Thyroid gland (tissue), 4 donors: Measurements from ENCODE around the gene KCNIP4. TPM values are rescaled to one million over a fixed set of nuclear protein-coding genes. Genes with fewer than 3 reads are reported as not detected.

ENCODE experiments used
- DNase-seq, 2 donors: peaks; one replicate each; pipeline ENCODE4 v3.0.0-alpha.2; 2019
- H3K27ac ChIP-seq, 3 donors: fragments of 200-600 bp; sonication (generic); 1 replicate in 2 of 3; 2 replicates in 1 of 3; pipeline ENCODE4 v1.5.1; 2016 to 2019; ENCODE audit warnings: mild to moderate bottlenecking in 1 of 3, moderate library complexity in 1 of 3
- H3K27me3 ChIP-seq: fragments of 200-600 bp; sonication (generic); one replicate; pipeline ENCODE4 v1.5.1; 2019
- H3K36me3 ChIP-seq, 2 donors: fragments of 200-600 bp; sonication (generic); one replicate each; pipeline ENCODE4 v1.5.1; 2016 to 2019
- H3K4me1 ChIP-seq, 2 donors: fragments of 200-600 bp; sonication (generic); one replicate each; pipeline ENCODE4 v1.5.1; 2017 to 2019
- H3K4me3 ChIP-seq, 3 donors: fragments of 200-600 bp; sonication (generic); replicated peaks in 1 of 3; 1 replicate in 2 of 3; 2 replicates in 1 of 3; pipeline ENCODE4 v1.5.1; 2016; ENCODE audit warnings: mild to moderate bottlenecking in 1 of 3
- H3K9me3 ChIP-seq: fragments of 200-600 bp; sonication (generic); one replicate; pipeline ENCODE4 v1.5.1; 2017
- POLR2A ChIP-seq, 2 donors: fragments of 450-650 bp; IDR thresholded peaks; one replicate each; pipeline ENCODE4 v1.6.1; 2017; ENCODE audit warnings: antibody characterized with exemption in 2 of 2, mild to moderate bottlenecking in 2 of 2, moderate library complexity in 1 of 2
- WGBS, 2 donors: methylation state at CpG; one replicate each; pipeline ENCODE4 v1.1.5; 2017; 5-methylcytosine and 5-hydroxymethylcytosine counted together
- intact Hi-C: fragments of 100-400 bp; cut with DNase I; formaldehyde crosslinking; loops from one replicate; pipeline ENCODE4 v1.15.1; 2023
- total RNA-seq, 4 donors: library from RNA; depleted of rRNA; stranded (reverse); fragments of >200 nt; gene quantifications; one replicate each; pipeline ENCODE4 v1.2.3, GENCODE V29; 2016
- TF ChIP-seq, protein P1 (sequence below), 6 experiments: fragments of 200-600 bp in 3 of 6; fragments of 450-650 bp in 3 of 6; sonication (generic) in 3 of 6; IDR thresholded peaks; one replicate each; pipeline ENCODE4 v1.5.1; 2016 to 2019; ENCODE audit warnings: antibody characterized with exemption in 6 of 6, mild to moderate bottlenecking in 2 of 6, inconsistent platforms in 1 of 6, moderate library complexity in 1 of 6

KCNIP4 gene
- total RNA-seq, 4 donors from 2014 or later, result 2.0 to 6.6 (median 4.4) TPM

DNA sequence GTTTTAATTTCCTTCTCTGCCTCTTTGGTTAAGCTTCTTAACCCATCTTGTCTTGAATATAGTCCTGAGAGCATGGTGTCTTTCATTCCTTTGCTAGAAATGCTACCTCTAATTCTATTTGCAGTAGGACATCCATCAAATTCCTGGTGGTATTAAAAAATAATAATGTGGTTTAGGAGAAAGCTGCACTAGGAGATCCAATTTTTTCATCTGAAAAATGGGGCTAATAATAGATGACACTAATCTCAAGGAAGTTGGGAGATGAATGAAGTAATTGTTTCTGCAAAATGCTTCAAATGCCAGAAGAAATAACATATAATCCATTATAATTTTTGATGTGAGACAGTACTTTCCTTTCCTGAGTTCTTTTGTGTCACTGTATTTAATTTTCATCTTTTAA, 1053.4 kb downstream of the KCNIP4 start:
- intact Hi-C loops, result no loop called here
- Histone ChIP-seq H3K4me1 (no peaks in the 10 kb centered on the region), H3K27ac (no peak overlapping the region), H3K9me3 (no peaks in the 10 kb centered on the region), H3K4me3 (no peak overlapping the region), H3K27me3 (no peaks in the 10 kb centered on the region), H3K36me3 (no peaks in the 10 kb centered on the region)
- DNase-seq, result no peak
- no peak for TF ChIP-seq POLR2A (IDR thresholded peaks at IDR 0.05)
- TF ChIP-seq, protein P1, sequence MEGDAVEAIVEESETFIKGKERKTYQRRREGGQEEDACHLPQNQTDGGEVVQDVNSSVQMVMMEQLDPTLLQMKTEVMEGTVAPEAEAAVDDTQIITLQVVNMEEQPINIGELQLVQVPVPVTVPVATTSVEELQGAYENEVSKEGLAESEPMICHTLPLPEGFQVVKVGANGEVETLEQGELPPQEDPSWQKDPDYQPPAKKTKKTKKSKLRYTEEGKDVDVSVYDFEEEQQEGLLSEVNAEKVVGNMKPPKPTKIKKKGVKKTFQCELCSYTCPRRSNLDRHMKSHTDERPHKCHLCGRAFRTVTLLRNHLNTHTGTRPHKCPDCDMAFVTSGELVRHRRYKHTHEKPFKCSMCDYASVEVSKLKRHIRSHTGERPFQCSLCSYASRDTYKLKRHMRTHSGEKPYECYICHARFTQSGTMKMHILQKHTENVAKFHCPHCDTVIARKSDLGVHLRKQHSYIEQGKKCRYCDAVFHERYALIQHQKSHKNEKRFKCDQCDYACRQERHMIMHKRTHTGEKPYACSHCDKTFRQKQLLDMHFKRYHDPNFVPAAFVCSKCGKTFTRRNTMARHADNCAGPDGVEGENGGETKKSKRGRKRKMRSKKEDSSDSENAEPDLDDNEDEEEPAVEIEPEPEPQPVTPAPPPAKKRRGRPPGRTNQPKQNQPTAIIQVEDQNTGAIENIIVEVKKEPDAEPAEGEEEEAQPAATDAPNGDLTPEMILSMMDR (IDR thresholded peaks at IDR 0.05), result no peak

DNA sequence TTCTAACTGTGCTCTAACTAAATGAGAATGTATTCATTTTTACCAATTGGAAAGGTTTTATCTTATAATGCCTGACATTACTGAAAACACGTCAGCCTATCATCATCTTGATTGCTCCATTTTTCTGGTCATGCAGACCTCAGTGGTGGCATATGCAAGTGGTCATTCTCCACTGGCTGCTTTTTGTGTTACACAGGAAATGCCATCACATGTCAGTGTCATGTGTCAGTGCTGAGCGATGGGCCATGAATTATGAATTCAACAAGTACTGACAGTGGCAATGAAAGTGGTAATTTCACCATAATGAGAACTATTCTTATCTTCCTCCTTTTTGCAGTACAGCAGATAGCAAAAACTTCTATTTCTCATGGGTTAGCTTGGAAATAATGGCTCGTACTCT, 1057.8 kb downstream of the KCNIP4 start:
- Histone ChIP-seq H3K4me3 (no peak overlapping the region), H3K36me3 (no peaks in the 10 kb centered on the region), H3K27me3 (no peaks in the 10 kb centered on the region), H3K4me1 (no peaks in the 10 kb centered on the region), H3K9me3 (no peaks in the 10 kb centered on the region), H3K27ac (no peak overlapping the region)
- no peak for TF ChIP-seq POLR2A (IDR thresholded peaks at IDR 0.05)
- TF ChIP-seq, protein P1 (IDR thresholded peaks at IDR 0.05), result no peak
- intact Hi-C loops, result no loop called here
- DNase-seq, result no peak
- 91% methylated on average over 3 of the region's 3 CpGs for WGBS, 2 donors

DNA sequence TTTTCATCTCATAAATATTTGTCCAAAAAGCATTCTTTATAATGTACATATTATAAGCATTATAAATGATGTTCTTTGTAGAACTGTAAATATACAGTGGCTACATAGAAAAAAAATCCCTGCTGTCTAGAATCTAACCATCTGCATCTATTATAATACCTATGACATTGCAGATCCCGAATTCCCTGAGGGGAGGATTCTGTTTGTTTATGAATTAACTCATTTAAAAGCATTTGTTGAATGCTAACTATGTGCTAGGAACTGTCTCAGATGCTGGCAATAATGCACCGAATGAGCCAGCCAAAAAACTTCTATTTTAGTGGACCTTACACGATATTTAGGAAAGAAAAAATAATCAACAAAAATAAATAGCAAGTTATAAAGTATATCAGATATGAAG, 1058.7 kb downstream of the KCNIP4 start:
- Histone ChIP-seq H3K4me1 (no peaks in the 10 kb centered on the region), H3K9me3 (no peaks in the 10 kb centered on the region), H3K27ac (no peak overlapping the region), H3K36me3 (no peaks in the 10 kb centered on the region), H3K27me3 (no peaks in the 10 kb centered on the region), H3K4me3 (no peak overlapping the region)
- no peak for DNase-seq
- intact Hi-C loops, result no loop called here
- 81 to 82% methylated on average over 3 of the region's 3 CpGs for WGBS, 2 donors
- TF ChIP-seq, protein P1 (IDR thresholded peaks at IDR 0.05), result no peak
- TF ChIP-seq POLR2A (IDR thresholded peaks at IDR 0.05), result no peak

DNA sequence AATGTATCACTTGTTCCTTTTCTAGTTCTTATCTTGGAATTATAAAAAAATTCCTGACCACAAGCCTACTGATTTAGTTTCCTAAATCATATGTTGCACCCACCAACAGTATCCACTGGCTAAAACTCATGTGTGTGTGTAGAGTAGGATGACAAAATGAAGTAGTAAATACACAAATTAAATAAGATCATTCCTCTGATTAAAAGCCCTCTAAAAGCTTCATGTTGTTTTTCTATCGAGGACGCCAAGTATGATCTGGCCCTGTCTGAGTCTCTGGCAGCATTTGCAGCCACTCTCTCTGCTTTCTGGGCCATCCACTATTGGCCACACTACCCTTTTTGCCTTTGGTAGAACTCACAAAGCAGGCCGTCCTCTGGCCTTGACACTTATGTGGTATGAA, 1064.9 kb downstream of the KCNIP4 start:
- H3K27ac ChIP-seq, result no peak overlapping the region
- intact Hi-C loops, result no loop called here

DNA sequence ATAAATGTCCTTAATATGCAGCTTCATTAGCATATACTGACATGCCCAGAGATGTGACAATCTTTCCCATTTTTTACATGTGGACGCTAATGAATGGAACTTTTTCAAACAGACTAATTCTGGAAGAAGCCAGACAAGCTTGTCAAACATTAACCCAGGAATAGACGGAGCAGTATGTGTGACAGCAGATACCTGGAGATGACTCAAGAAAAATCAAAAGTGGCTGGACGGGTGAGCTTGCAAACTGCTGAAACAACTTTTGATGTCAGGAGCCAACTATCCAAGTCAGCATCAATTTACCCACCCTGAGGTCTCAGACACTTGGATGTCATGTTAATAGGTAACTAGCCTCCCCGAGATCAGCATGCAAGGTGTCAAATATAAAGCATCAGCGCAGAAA, 1065.3 kb downstream of the KCNIP4 start:
- WGBS, 2 donors, result 83 to 84% methylated on average over 5 of the region's 5 CpGs
- H3K27ac ChIP-seq, result no peak overlapping the region
- no peaks in the 10 kb centered on the region for H3K36me3 ChIP-seq
- no peak overlapping the region for H3K4me3 ChIP-seq
- no peaks in the 10 kb centered on the region for H3K4me1 ChIP-seq
- TF ChIP-seq POLR2A (IDR thresholded peaks at IDR 0.05), result no peak
- TF ChIP-seq, protein P1 (IDR thresholded peaks at IDR 0.05), result no peak
- no peaks in the 10 kb centered on the region for H3K9me3 ChIP-seq
- intact Hi-C loops, result no loop called here
- no peak for DNase-seq
- no peaks in the 10 kb centered on the region for H3K27me3 ChIP-seq

More for the DNA sequence above, 1064.9 kb downstream of the KCNIP4 start:
- no peaks in the 10 kb centered on the region for H3K9me3 ChIP-seq
- no peaks in the 10 kb centered on the region for H3K27me3 ChIP-seq
- DNase-seq, result no peak
- H3K4me1 ChIP-seq, result no peaks in the 10 kb centered on the region
- no peak for TF ChIP-seq POLR2A (IDR thresholded peaks at IDR 0.05)
- H3K4me3 ChIP-seq, result no peak overlapping the region
- no peaks in the 10 kb centered on the region for H3K36me3 ChIP-seq
- WGBS, 2 donors, result 76 to 86% methylated on average over 3 of the region's 3 CpGs

DNA sequence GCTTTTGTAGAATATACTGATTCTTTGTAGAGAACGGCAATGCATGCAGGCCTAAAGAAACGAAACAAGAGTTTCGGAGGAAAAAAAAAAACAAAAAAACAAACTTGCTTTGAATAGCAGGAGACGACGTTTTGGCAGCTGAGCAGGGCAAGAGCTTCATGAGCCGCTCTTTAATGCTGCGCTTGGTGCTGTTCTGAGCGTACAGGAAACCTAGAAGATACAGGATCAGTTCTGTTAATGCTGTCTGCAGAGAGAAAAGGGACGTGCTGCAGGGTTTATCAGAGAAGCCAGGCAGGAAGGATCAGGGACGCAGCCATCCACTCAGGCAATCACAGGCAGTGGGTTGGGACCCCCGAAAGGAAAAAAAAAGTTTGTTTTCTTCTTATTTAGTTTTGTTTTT, 1066.1 kb downstream of the KCNIP4 start:
- DNase-seq, result no peak
- Histone ChIP-seq H3K27me3 (no peaks in the 10 kb centered on the region), H3K27ac (no peak overlapping the region), H3K9me3 (no peaks in the 10 kb centered on the region), H3K4me3 (no peak overlapping the region), H3K36me3 (no peaks in the 10 kb centered on the region), H3K4me1 (no peaks in the 10 kb centered on the region)
- 55 to 56% methylated on average over 11 of the region's 11 CpGs for WGBS, 2 donors
- TF ChIP-seq, protein P1 (IDR thresholded peaks at IDR 0.05), result no peak
- TF ChIP-seq POLR2A (IDR thresholded peaks at IDR 0.05), result no peak
- intact Hi-C loops, result no loop called here
